ENCODE data around the gene CEP85.

DNA sequence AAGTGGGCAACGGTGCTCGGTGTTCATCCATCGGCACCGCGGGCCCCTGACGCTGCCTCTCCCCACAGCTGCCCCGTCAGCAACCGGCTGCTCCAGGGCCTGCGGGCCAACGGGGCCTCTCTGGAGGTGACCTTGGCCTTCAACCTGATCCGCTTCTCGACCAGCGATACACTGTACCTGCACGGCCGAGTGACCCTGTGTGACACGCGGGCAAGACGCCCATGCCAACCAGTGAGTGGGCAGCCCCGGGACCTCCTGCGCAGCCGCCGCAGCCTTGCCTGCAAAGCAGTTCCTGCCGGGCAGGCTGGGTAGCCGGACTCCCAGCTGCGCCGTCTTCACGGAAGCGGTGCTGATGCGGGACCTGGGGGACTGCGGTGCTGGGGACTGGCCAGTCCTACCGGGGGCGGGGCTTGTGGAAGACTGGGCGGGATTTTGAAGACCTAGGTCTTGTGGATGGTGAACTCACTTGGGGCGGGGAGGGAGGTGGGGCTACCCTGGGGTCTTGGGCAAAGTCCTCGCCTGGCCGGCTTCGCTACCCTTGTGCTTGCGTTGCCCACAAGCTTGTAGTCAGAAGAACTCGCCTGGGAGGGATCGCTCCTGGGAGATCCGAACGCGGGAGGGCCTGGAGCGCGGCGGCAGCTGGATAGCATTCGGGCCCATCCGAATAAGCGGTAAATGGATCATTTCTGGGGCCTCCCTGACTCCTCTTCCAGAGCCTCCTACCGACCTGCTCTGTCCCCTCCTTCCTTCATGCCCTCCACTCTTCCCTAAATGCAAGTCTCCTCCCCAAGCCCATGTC lies 8.8 kb upstream of the CEP85 start:
- no peak for TF ChIP-seq POLR2A (IDR thresholded peaks at IDR 0.05)
- TF ChIP-seq, protein P1, sequence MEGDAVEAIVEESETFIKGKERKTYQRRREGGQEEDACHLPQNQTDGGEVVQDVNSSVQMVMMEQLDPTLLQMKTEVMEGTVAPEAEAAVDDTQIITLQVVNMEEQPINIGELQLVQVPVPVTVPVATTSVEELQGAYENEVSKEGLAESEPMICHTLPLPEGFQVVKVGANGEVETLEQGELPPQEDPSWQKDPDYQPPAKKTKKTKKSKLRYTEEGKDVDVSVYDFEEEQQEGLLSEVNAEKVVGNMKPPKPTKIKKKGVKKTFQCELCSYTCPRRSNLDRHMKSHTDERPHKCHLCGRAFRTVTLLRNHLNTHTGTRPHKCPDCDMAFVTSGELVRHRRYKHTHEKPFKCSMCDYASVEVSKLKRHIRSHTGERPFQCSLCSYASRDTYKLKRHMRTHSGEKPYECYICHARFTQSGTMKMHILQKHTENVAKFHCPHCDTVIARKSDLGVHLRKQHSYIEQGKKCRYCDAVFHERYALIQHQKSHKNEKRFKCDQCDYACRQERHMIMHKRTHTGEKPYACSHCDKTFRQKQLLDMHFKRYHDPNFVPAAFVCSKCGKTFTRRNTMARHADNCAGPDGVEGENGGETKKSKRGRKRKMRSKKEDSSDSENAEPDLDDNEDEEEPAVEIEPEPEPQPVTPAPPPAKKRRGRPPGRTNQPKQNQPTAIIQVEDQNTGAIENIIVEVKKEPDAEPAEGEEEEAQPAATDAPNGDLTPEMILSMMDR (IDR thresholded peaks at IDR 0.05), result no peak
